HCT116 (cell line): Measurements from ENCODE around the gene RNF126.

Source experiments
- CTCF ChIP-seq, 3 experiments: fragments of 200-600 bp in 1 of 3; sonication (generic) in 1 of 3; IDR thresholded peaks in 2 of 3; conservative IDR thresholded peaks in 1 of 3; 2 replicates each; pipeline ENCODE4 v1.5.1; 2012 to 2017; ENCODE audit warnings: low read depth in 2 of 3, low read length in 2 of 3, antibody characterized with exemption in 1 of 3, borderline replicate concordance in 1 of 3, control low read depth in 1 of 3, mild to moderate bottlenecking in 1 of 3, mixed read lengths in 1 of 3, mixed run types in 1 of 3, moderate library complexity in 1 of 3; ENCODE audit not compliant: insufficient read depth in 1 of 3
- EGR1 ChIP-seq: IDR thresholded peaks from 2 replicates; pipeline ENCODE4 v1.6.1; 2012; ENCODE audit warnings: low read depth
- EZH2 ChIP-seq: fragments of 200-600 bp; sonication (generic); IDR thresholded peaks from 2 replicates; pipeline ENCODE4 v1.6.1; 2017; ENCODE audit warnings: antibody characterized with exemption, mixed run types
- EZH2phosphoT487 ChIP-seq: fragments of 200-600 bp; IDR thresholded peaks from 2 replicates; pipeline ENCODE4 v1.6.1; 2018; ENCODE audit warnings: antibody characterized with exemption, borderline replicate concordance
- MAX ChIP-seq: IDR thresholded peaks from 2 replicates; pipeline ENCODE4 v1.6.1; 2012
- POLR2A ChIP-seq: IDR thresholded peaks from 2 replicates; pipeline ENCODE4 v1.7.0; 2011; ENCODE audit warnings: borderline replicate concordance; ENCODE audit not compliant: insufficient read depth, insufficient read length; ENCODE audit errors: extremely low read depth
- POLR2AphosphoS5 ChIP-seq: IDR thresholded peaks from 2 replicates; pipeline ENCODE4 v1.6.1; 2011; ENCODE audit warnings: mild to moderate bottlenecking, low read depth, low read length, moderate library complexity
- REST ChIP-seq: IDR thresholded peaks from 2 replicates; pipeline ENCODE4 v1.6.1; 2012; ENCODE audit warnings: low read depth
- SP1 ChIP-seq: IDR thresholded peaks from 2 replicates; pipeline ENCODE4 v1.6.1; 2012; ENCODE audit warnings: low read depth
- YY1 ChIP-seq: IDR thresholded peaks from 2 replicates; pipeline ENCODE4 v1.6.1; 2011; ENCODE audit warnings: low read length, low read depth, moderate library complexity, mild to moderate bottlenecking; ENCODE audit not compliant: insufficient replicate concordance; ENCODE audit errors: extremely low read depth
- ZBTB33 ChIP-seq: IDR thresholded peaks from 2 replicates; pipeline ENCODE4 v1.6.1; 2011; ENCODE audit warnings: mild to moderate bottlenecking, low read length, moderate library complexity; ENCODE audit not compliant: insufficient replicate concordance; ENCODE audit errors: extremely low read depth

- no peak for TF ChIP-seq POLR2AphosphoS5
- TF ChIP-seq MAX = no peak
- TF ChIP-seq REST = no peak
- TF ChIP-seq CTCF (IDR thresholded peaks at IDR 0.05 in 2 of 3, conservative IDR thresholded peaks at IDR 0.05 in 1 of 3; ENCODE audit: borderline replicate concordance in 1 of 3, insufficient read depth in 1 of 3, low read depth in 2 of 3, low read length in 2 of 3) = no peak
- no peak for TF ChIP-seq POLR2A
- TF ChIP-seq ZBTB33 = no peak
- TF ChIP-seq EZH2phosphoT487 = no peak
- TF ChIP-seq SP1 = no peak
- TF ChIP-seq EGR1 = no peak
- TF ChIP-seq YY1 = no peak
- TF ChIP-seq EZH2 = no peak
These were observed 14.7 kb downstream of the RNF126 start for GRCh38 chr19:648305-648704.
